Measurements from ENCODE around the gene TRIM38. TPM values are rescaled to one million over a fixed set of nuclear protein-coding genes. Genes with fewer than 3 reads are reported as not detected.

TRIM38 gene
- total RNA-seq, 4 donors from 2014 or later, result 4.7 to 8.0 (median 6.5) TPM

DNA sequence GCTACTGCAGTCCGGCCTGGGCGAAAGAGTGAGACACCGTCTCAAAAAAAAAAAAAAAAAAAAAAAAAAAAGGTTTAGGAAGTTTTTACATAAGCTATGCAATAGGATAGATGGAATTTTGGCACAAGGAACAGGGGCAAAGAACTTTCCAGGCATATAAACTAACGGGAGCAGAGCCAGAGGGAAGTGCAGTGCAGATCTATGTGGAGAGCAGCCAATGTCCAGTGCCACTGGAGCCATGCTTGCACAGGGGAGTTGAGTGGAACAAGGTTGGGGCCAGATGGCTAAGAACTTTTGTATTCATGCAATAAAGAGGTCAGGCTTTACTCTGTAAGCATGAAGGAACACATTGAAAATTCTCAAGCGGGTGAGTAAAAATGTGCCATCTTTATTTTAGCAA lies 42.9 kb upstream of the TRIM38 start:
- no peak for TF ChIP-seq POLR2A (IDR thresholded peaks at IDR 0.05)
- TF ChIP-seq, protein P1, sequence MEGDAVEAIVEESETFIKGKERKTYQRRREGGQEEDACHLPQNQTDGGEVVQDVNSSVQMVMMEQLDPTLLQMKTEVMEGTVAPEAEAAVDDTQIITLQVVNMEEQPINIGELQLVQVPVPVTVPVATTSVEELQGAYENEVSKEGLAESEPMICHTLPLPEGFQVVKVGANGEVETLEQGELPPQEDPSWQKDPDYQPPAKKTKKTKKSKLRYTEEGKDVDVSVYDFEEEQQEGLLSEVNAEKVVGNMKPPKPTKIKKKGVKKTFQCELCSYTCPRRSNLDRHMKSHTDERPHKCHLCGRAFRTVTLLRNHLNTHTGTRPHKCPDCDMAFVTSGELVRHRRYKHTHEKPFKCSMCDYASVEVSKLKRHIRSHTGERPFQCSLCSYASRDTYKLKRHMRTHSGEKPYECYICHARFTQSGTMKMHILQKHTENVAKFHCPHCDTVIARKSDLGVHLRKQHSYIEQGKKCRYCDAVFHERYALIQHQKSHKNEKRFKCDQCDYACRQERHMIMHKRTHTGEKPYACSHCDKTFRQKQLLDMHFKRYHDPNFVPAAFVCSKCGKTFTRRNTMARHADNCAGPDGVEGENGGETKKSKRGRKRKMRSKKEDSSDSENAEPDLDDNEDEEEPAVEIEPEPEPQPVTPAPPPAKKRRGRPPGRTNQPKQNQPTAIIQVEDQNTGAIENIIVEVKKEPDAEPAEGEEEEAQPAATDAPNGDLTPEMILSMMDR (IDR thresholded peaks at IDR 0.05), result no peak
- intact Hi-C loops (cut with DNase I; ENCODE audit: low total_unique reads), result no loop called here
- 84 to 93% methylated on average over 5 of the region's 5 CpGs for WGBS, 2 donors
- no peak overlapping the region for H3K4me3 ChIP-seq (ENCODE audit: low read depth, poor library complexity, severe bottlenecking)
- no peak for DNase-seq (ENCODE audit: low spot score in 2 of 2)

DNA sequence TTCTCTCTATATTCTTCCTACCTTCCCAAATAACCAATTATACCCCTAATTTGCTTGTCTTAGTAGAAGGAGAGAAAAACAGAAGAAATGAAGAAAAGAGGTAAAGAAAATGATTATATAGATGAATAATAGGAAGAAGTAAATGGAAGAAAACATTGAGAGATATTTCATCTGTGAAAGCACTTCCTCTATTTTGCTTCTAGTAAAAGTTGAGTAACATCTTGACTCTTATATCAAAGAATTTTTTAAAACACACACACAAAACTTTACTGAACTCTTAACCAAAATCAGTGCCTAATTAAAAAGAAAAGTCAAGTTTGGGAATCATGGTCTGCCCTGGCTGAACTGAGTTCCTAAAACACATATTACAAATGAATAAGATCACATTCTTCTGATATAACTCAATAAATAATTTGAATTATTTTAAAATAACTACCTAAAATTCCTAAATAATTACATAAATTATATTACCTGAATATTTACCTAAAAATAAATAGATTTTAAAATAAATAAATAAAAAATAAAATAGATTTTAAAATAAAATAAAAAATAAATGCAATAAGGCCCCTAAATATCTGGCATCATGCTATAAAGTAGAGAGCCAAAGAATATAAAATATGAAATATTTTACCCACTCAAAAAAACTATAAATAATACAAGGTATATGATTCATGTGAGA lies 40.9 kb upstream of the TRIM38 start:
- DNase-seq (ENCODE audit: low spot score in 2 of 2), result no peak
- intact Hi-C loops (cut with DNase I; ENCODE audit: low total_unique reads), result no loop called here
- TF ChIP-seq POLR2A (IDR thresholded peaks at IDR 0.05), result no peak
- TF ChIP-seq, protein P1 (IDR thresholded peaks at IDR 0.05), result no peak
- no peak overlapping the region for H3K4me3 ChIP-seq (ENCODE audit: low read depth, poor library complexity, severe bottlenecking)

DNA sequence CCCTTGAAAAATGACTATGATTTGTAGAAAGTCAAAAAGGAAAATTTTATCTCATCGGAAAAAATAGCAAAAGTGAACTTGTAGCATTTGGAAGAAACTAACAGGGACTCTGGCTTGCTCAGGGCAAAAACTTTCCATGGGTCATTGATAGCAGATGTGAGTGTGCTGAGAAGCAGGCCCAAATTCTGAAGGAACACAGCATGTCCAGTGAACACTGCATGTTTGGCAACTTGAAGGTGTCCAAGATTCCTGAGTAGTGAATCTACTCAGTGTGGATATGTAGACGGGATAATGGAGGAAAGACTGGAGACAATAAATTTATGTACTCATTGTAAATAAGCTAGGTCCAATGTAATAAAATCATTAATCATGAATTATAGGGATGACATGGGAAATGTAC lies 40.3 kb upstream of the TRIM38 start:
- H3K4me3 ChIP-seq (ENCODE audit: low read depth, poor library complexity, severe bottlenecking), result no peak overlapping the region
- intact Hi-C loops (cut with DNase I; ENCODE audit: low total_unique reads), result no loop called here
- WGBS, 2 donors, result 55 to 69% methylated on average over 2 of the region's 2 CpGs
- DNase-seq (ENCODE audit: low spot score in 2 of 2), result peak in 1 of 2 donors; percentile 36
- TF ChIP-seq, protein P1 (IDR thresholded peaks at IDR 0.05), result no peak
- TF ChIP-seq POLR2A (IDR thresholded peaks at IDR 0.05), result no peak

DNA sequence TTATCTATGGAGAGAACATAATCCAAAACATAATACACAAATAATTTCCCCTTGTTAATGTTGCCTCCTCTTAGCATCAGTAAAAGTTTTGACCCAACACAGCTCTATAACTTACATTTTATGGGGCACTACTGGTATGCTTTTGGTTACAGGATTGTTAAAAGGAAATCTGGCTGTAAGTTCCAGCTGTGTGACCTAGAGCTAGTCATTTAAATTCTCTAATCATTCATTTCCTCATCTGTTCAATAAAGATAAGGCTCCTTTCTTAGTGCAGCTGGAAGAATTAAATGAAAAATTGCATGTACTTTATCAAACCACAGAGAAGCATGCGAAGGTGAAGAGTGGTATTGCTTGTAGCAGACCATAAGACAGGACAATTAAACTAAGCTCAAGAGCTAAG lies 36.7 kb upstream of the TRIM38 start:
- H3K4me3 ChIP-seq (ENCODE audit: low read depth, poor library complexity, severe bottlenecking), result no peak overlapping the region
- no peak for TF ChIP-seq POLR2A (IDR thresholded peaks at IDR 0.05)
- TF ChIP-seq, protein P1 (IDR thresholded peaks at IDR 0.05), result no peak
- intact Hi-C loops (cut with DNase I; ENCODE audit: low total_unique reads), result no loop called here
- no peak for DNase-seq (ENCODE audit: low spot score in 2 of 2)
- 69 to 74% methylated on average over 1 of the region's 1 CpG for WGBS, 2 donors

DNA sequence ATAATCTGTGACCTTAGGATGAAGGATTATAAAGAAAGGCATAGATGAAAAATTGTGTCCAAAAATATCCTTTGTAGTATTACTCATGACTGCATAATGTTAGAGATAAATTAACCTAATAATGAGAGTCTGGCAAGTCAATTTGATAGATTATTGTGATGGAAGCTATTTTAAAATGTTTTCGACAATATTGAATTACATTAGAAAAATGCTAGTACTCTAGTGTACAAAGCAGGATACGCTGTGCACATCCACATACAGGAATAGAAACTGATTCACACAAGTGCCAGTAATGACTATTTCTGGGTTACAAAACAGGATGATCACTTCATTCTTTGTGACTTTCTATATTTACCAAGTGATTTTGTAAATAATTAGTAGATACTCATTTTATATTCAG lies 35.4 kb upstream of the TRIM38 start:
- H3K4me3 ChIP-seq (ENCODE audit: low read depth, poor library complexity, severe bottlenecking), result no peak overlapping the region
- no peak for TF ChIP-seq POLR2A (IDR thresholded peaks at IDR 0.05)
- TF ChIP-seq, protein P1 (IDR thresholded peaks at IDR 0.05), result no peak
- 64 to 75% methylated on average over 2 of the region's 2 CpGs for WGBS, 2 donors
- no peak for DNase-seq (ENCODE audit: low spot score in 2 of 2)
- intact Hi-C loops (cut with DNase I; ENCODE audit: low total_unique reads), result no loop called here

DNA sequence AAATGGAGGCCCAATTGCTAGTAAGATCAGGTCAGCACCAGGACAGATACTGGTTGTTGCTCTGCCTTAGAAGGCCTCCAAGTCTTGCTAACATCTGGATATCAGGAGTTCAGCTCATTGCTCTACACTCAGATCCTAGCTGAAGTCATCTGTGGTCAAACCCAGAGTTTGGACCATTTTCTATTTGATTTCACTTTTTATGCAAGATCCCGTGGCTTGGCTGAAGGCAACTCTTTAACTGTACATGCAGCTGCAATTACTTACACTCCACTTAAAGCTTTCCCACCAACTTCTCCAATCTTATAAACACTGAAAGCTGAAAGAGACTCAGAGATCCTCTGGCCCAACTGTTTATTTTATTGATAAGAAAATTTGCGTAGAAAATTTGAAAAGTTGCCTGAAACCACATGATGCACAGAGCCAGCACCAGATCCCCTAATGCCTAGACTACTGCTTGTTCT lies 34.8 kb upstream of the TRIM38 start:
- TF ChIP-seq, protein P1 (IDR thresholded peaks at IDR 0.05), result no peak
- no peak for TF ChIP-seq POLR2A (IDR thresholded peaks at IDR 0.05)
- WGBS, 2 donors, result 60 to 63% methylated on average over 2 of the region's 2 CpGs
- no peak for DNase-seq (ENCODE audit: low spot score in 2 of 2)
- H3K4me3 ChIP-seq (ENCODE audit: low read depth, poor library complexity, severe bottlenecking), result no peak overlapping the region
- intact Hi-C loops (cut with DNase I; ENCODE audit: low total_unique reads), result no loop called here

All from lower leg skin (tissue), 4 donors.